Measurements from ENCODE around the gene GDPD3.

GDPD3 gene

DNA sequence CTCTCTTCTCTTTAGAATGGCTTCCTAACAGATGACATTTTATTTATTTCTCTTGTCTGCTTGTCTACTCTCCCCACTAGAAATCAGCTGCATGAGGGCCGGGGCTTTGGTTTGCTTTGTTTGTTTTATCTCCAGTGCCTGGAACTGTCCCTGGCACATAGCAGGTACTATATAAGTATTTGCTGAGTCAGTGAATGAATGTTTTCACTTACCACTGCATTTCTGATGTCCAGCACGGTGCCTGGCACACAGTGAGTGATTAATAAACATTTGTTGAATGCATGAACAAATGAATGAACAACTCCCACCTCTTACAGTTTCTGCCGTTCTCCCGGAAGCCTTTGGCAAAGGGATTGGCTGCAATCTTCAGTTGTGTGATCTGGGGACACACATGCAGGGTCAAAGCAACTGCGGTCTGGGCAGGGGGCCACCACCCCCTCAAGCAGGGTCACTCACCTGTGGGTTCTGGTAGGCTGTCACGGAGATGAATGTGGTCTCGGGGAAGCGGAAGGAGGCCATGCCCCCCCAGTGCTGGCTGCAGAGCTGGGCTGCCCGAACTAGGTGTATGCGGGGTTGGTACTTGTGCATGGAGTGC, 25.0 kb downstream of the GDPD3 start:
- TF ChIP-seq TOX (CRISPR knock-in tag; IDR thresholded peaks at IDR 0.05; ENCODE audit: borderline replicate concordance) (no peak), ZNF70 (CRISPR knock-in tag; IDR thresholded peaks at IDR 0.05) (no peak), POU6F1 (CRISPR knock-in tag; IDR thresholded peaks at IDR 0.05; ENCODE audit: borderline replicate concordance, low read depth) (no peak), ISL1 (CRISPR knock-in tag; IDR thresholded peaks at IDR 0.05) (no peak), ZC3H10 (CRISPR knock-in tag; IDR thresholded peaks at IDR 0.05) (no peak), ZFP3 (CRISPR knock-in tag; IDR thresholded peaks at IDR 0.05) (no peak), TSHZ2 (CRISPR knock-in tag; IDR thresholded peaks at IDR 0.05) (no peak), ARNTL (CRISPR knock-in tag; IDR thresholded peaks at IDR 0.05; ENCODE audit: borderline replicate concordance, low read depth) (no peak), BACH2 (CRISPR knock-in tag; IDR thresholded peaks at IDR 0.05; ENCODE audit: borderline replicate concordance) (no peak), ZNF565 (CRISPR knock-in tag; conservative IDR thresholded peaks at IDR 0.05; ENCODE audit: low read depth) (no peak), TCF4 (CRISPR knock-in tag; IDR thresholded peaks at IDR 0.05; ENCODE audit: borderline replicate concordance) (no peak), RARB (CRISPR knock-in tag; IDR thresholded peaks at IDR 0.05) (no peak), ZFP30 (CRISPR knock-in tag; IDR thresholded peaks at IDR 0.05) (no peak), CSDC2 (CRISPR knock-in tag; IDR thresholded peaks at IDR 0.05) (no peak)
- TF ChIP-seq, protein P1, sequence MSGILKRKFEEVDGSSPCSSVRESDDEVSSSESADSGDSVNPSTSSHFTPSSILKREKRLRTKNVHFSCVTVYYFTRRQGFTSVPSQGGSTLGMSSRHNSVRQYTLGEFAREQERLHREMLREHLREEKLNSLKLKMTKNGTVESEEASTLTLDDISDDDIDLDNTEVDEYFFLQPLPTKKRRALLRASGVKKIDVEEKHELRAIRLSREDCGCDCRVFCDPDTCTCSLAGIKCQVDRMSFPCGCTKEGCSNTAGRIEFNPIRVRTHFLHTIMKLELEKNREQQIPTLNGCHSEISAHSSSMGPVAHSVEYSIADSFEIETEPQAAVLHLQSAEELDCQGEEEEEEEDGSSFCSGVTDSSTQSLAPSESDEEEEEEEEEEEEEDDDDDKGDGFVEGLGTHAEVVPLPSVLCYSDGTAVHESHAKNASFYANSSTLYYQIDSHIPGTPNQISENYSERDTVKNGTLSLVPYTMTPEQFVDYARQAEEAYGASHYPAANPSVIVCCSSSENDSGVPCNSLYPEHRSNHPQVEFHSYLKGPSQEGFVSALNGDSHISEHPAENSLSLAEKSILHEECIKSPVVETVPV (CRISPR knock-in tag; IDR thresholded peaks at IDR 0.05) = no peak

GRCh38 chr16:30087181-30087898, 26.0 kb downstream of the GDPD3 start:
- ATAC-seq = no peak
- no peak for TF ChIP-seq ZFP3 (CRISPR knock-in tag; IDR thresholded peaks at IDR 0.05)
- TF ChIP-seq TOX (CRISPR knock-in tag; IDR thresholded peaks at IDR 0.05; ENCODE audit: borderline replicate concordance) = no peak
- TF ChIP-seq ZNF8 (CRISPR knock-in tag; IDR thresholded peaks at IDR 0.05) = no peak
- TF ChIP-seq TSHZ2 (CRISPR knock-in tag; IDR thresholded peaks at IDR 0.05) = no peak
- no peak for TF ChIP-seq ESRRG (CRISPR knock-in tag; IDR thresholded peaks at IDR 0.05)

More for the DNA sequence above, 25.0 kb downstream of the GDPD3 start:
- ATAC-seq = no peak

- TF ChIP-seq SNAI2 (CRISPR knock-in tag; IDR thresholded peaks at IDR 0.05) (no peak), ZNF8 (CRISPR knock-in tag; IDR thresholded peaks at IDR 0.05) (no peak), BACH2 (CRISPR knock-in tag; IDR thresholded peaks at IDR 0.05; ENCODE audit: borderline replicate concordance) (no peak)
- no peak for ATAC-seq
Measured at GRCh38 chr16:30086291-30087140, 26.8 kb downstream of the GDPD3 start.

Data from SK-N-SH treated with all-trans-retinoic acid at 6 μM for 48 hours (cell line).